Right lobe of liver (tissue), 4 donors: Measurements from ENCODE around the gene SUPT4H1.

Source experiments
- CTCF ChIP-seq, 4 donors: fragments of 200-600 bp in 3 of 4; fragments of 450-650 bp in 1 of 4; IDR thresholded peaks; one replicate each; pipeline versions ENCODE4 v1.5.1 to v1.8.0; 2016 to 2022; ENCODE audit warnings: antibody characterized with exemption in 4 of 4, mild to moderate bottlenecking in 2 of 4
- POLR2A ChIP-seq: fragments of 450-650 bp; IDR thresholded peaks from one replicate; pipeline ENCODE4 v1.6.1; 2017; ENCODE audit warnings: antibody characterized with exemption, mild to moderate bottlenecking
- donor health status: DM: no; HTN: no; CAD: no.
- donor health status: DM: no; HTN: no; CAD: no.
- donor health status: DM: no; HTN: yes; CAD: no.

GRCh38 chr17:58309918-58310259, 42.1 kb downstream of the SUPT4H1 start:
- TF ChIP-seq CTCF (IDR thresholded peaks at IDR 0.05) (no peak), POLR2A (no peak)
